ENCODE measurements around the gene OR2B6.
"Not testable (repeated sequence)": the region's sequence is repeated elsewhere in the genome, so short reads cannot be mapped to it uniquely, and the experiment has no call there.

The OR2B6 gene

DNA sequence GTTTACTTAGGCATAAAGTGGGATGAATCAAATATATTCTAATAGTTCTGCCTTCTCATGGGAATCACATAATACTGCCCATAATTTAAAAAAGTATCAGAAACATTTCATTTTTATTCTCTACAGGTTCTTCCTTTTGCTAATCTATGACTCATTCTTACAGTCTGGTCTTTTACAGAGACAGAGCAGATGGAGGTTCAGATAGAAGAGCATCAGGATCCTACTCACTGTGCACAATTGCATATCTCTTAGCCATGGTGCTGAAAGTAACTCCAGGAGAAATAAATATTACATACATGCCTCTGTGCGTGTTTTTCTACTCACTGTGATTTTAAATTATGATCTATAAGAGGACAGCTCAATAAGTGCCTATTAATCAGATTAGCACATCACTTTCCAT, 16.3 kb upstream of the OR2B6 start:
- TF ChIP-seq, protein P1, sequence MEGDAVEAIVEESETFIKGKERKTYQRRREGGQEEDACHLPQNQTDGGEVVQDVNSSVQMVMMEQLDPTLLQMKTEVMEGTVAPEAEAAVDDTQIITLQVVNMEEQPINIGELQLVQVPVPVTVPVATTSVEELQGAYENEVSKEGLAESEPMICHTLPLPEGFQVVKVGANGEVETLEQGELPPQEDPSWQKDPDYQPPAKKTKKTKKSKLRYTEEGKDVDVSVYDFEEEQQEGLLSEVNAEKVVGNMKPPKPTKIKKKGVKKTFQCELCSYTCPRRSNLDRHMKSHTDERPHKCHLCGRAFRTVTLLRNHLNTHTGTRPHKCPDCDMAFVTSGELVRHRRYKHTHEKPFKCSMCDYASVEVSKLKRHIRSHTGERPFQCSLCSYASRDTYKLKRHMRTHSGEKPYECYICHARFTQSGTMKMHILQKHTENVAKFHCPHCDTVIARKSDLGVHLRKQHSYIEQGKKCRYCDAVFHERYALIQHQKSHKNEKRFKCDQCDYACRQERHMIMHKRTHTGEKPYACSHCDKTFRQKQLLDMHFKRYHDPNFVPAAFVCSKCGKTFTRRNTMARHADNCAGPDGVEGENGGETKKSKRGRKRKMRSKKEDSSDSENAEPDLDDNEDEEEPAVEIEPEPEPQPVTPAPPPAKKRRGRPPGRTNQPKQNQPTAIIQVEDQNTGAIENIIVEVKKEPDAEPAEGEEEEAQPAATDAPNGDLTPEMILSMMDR (conservative IDR thresholded peaks at IDR 0.05): no peak
- TF ChIP-seq ZFX (IDR thresholded peaks at IDR 0.05): no peak
- H3K27ac ChIP-seq: no peak overlapping the region

DNA sequence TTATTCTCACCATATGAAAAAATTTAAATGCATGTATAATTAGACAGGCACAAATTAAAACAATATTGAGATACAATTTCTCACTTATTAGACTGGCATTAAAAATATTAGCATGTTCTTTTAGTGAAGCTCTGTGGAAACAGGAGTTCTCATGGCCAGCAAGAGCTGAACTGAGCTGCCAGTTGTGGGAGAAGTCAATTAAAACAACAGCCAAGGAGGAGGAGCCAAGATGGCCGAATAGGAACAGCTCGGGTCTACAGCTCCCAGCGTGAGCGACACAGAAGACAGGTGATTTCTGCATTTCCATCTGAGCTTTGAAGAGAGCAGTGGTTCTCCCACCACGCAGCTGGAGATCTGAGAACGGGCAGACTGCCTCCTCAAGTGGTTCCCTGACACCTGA, 14.0 kb upstream of the OR2B6 start:
- not testable (repeated sequence) for H3K27ac ChIP-seq

DNA sequence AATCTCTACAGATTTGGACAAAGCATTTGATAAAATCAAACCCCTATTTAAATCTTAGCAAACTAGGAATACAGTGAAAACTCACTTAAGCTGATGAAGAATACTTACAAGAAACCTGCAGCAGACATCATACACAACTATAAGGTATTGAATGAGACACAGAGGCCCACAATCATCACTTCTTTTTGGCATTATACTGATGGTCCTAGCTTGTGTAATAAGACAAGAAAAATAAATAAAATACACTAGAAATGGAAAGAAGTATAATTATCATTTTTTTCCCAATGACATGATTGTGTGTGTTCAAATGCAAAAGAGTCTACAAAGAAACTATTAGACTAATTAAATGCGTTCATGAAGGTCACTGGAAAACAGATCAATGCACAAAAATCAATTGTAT, 8.8 kb upstream of the OR2B6 start:
- TF ChIP-seq, protein P1 (conservative IDR thresholded peaks at IDR 0.05): no peak
- no peak overlapping the region for H3K27ac ChIP-seq

DNA sequence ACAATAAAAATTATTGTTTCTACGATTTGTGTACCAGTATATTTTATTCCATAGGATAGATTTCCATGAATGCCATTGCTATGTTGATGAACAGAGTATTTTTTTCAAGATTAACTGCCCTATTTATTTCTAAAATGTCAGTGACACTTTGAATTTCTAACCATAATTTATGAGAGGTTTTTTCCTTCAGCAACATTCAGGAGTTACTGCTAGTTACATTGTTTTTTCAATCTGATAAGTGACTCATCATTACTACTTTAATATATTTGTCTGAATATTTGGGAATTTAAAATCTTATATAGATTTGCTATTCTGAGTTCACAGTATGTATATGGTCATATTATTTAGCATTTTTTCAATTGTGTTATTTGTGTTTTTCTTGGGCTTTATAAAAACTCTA, 6.0 kb upstream of the OR2B6 start:
- TF ChIP-seq, protein P1 (conservative IDR thresholded peaks at IDR 0.05): no peak
- no peak for TF ChIP-seq ZFX (IDR thresholded peaks at IDR 0.05)
- no peak overlapping the region for H3K27ac ChIP-seq

DNA sequence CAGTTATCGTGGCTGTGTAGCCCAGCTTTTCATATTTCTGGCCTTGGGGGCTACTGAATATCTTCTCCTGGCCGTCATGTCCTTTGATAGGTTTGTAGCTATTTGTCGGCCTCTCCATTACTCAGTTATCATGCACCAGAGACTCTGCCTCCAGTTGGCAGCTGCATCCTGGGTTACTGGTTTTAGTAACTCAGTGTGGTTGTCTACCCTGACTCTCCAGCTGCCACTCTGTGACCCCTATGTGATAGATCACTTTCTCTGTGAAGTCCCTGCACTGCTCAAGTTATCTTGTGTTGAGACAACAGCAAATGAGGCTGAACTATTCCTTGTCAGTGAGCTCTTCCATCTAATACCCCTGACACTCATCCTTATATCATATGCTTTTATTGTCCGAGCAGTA, 475 bp downstream of the OR2B6 start:
- TF ChIP-seq ZFX (IDR thresholded peaks at IDR 0.05): no peak
- TF ChIP-seq, protein P1 (conservative IDR thresholded peaks at IDR 0.05): no peak
- no peak overlapping the region for H3K27ac ChIP-seq

DNA sequence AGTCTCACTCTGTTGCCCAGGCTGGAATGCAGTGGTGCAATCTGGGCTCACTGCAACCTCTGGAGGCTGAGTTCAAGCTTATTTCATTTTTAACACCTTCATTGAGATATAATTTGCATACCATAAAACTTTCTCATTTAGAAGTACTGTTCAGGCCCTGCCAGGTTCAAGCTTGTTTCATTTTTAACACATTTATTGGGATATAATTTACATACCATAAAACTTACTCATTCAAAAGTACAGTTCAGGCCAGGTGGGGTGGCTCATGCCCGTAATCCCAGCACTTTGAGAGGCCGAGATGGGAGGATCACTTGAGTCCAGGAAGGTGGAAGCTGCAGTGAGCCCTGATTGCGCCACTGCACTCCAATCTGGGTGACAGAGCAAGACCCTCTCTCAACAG, 5.5 kb downstream of the OR2B6 start:
- TF ChIP-seq, protein P1 (conservative IDR thresholded peaks at IDR 0.05): no peak
- no peak for TF ChIP-seq ZFX (IDR thresholded peaks at IDR 0.05)
- H3K27ac ChIP-seq: no peak overlapping the region

DNA sequence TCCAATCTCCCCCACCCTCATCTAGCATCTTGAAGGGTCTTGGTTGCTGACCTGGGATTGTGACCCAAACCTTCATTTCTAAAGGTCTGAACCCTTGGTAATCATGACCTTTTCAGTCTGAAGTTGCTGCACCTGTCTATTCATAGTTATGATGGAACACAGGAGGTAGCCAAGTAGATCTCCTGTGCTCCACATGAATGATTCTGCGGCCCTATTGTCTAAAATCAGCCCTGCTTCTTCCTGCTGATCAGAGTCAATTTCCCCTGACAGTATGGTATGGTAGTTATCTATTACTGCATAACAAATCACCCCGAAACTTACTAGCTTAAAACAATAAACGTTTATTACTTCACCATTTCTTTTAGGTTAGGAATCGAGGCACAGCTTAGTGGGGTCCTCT, 9.0 kb downstream of the OR2B6 start:
- no peak for TF ChIP-seq ZFX (IDR thresholded peaks at IDR 0.05)
- TF ChIP-seq, protein P1 (conservative IDR thresholded peaks at IDR 0.05): no peak
- no peak overlapping the region for H3K27ac ChIP-seq

DNA sequence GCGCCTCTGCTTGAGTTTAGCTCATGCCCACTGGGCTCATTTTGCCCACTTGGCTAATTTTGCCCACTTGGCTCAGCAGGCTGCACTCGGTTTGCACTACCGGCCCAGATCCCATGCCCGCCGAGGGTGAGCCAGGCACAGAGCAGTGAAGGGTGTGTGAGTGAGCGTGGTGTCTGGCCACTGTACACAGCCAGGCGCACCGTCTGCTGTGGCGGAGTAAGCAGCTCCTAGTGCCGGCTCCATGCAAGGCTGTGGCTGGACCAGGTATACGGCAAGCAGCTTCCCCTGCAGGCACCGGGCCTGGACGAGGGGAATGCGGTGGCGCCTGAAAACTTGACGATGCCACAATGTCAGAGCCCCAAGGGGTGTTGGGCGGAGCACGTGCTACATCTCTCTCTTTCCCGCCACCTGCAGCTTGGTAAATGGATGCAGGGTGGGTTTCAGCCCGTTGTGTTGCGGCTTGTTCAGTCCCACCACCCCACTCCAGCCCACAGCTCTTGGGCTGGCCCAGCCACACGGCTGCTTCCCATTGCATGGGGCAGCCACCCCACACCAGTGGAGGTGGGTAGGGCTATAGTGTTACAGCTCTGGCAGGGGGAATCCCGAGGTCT, 9.9 kb downstream of the OR2B6 start:
- no peak overlapping the region for H3K27ac ChIP-seq
- no peak for TF ChIP-seq ZFX (IDR thresholded peaks at IDR 0.05)
- TF ChIP-seq, protein P1 (conservative IDR thresholded peaks at IDR 0.05): no peak

Measured in C4-2B (cell line).